GM23338 (cell line): ENCODE measurements around the gene SPINK4. TPM values are rescaled to one million over a fixed set of nuclear protein-coding genes. Genes with fewer than 3 reads are reported as not detected.

Experiments
- ATAC-seq: fragments of 200-7000 bp; cut with Tn5 transposase; 3 replicates; pipeline ENCODE4 v1.9.1; 2020
- DNase-seq: peaks from one replicate; pipeline ENCODE4 v3.0.0-alpha.2; 2015; ENCODE audit warnings: low spot score
- H2AFZ ChIP-seq: fragments of 200-600 bp; sonication (generic); 2 replicates; pipeline ENCODE4 v1.8.0; 2016; ENCODE audit warnings: antibody characterized with exemption, mild to moderate bottlenecking, moderate library complexity
- H3F3A ChIP-seq: fragments of 200-600 bp; sonication (generic); replicated peaks from 2 replicates; pipeline ENCODE4 v1.8.0; 2017; ENCODE audit warnings: antibody characterized with exemption, mixed run types, low read depth
- H3K27ac ChIP-seq: fragments of 200-600 bp; sonication (generic); 2 replicates; pipeline ENCODE4 v1.6.1; 2016; ENCODE audit warnings: low read depth
- H3K27me3 ChIP-seq: fragments of 200-600 bp; sonication (generic); 2 replicates; pipeline ENCODE4 v1.8.0; 2016; ENCODE audit warnings: mild to moderate bottlenecking, mixed run types, moderate library complexity; ENCODE audit not compliant: insufficient read depth
- H3K36me3 ChIP-seq: fragments of 200-600 bp; sonication (generic); 2 replicates; pipeline ENCODE4 v1.8.0; 2016; ENCODE audit warnings: mild to moderate bottlenecking; ENCODE audit not compliant: insufficient read depth
- H3K4me1 ChIP-seq: fragments of 200-600 bp; sonication (generic); 2 replicates; pipeline ENCODE4 v1.8.0; 2016; ENCODE audit warnings: mild to moderate bottlenecking, moderate library complexity; ENCODE audit not compliant: insufficient read depth
- H3K4me2 ChIP-seq: fragments of 200-600 bp; sonication (generic); 2 replicates; pipeline ENCODE4 v1.7.1; 2017; ENCODE audit warnings: mixed run types
- H3K4me3 ChIP-seq: fragments of 200-600 bp; sonication (generic); 2 replicates; pipeline ENCODE4 v1.6.1; 2016; ENCODE audit warnings: mixed run types
- H3K79me2 ChIP-seq: fragments of 200-600 bp; sonication (generic); replicated peaks from 2 replicates; pipeline ENCODE4 v1.8.0; 2017; ENCODE audit warnings: mild to moderate bottlenecking; ENCODE audit not compliant: insufficient read depth
- H3K9me2 ChIP-seq: fragments of 200-600 bp; sonication (generic); 2 replicates; pipeline ENCODE4 v1.8.0; 2017; ENCODE audit not compliant: insufficient read depth
- H4K20me1 ChIP-seq: fragments of 200-600 bp; sonication (generic); replicated peaks from 2 replicates; pipeline ENCODE4 v1.8.0; 2017; ENCODE audit warnings: mild to moderate bottlenecking; ENCODE audit not compliant: insufficient read depth
- H3K27ac Mint-ChIP-seq: 2 replicates; pipeline ENCODE4 v1.8.0; 2020; ENCODE audit warnings: inconsistent platforms, mild to moderate bottlenecking, moderate library complexity, mixed read lengths
- H3K27me3 Mint-ChIP-seq: 3 replicates; pipeline ENCODE4 v1.8.0; 2022; ENCODE audit warnings: low read depth, mild to moderate bottlenecking, moderate library complexity, mixed read lengths, inconsistent platforms; ENCODE audit not compliant: insufficient read depth, poor library complexity
- H3K36me3 Mint-ChIP-seq: 3 replicates; pipeline ENCODE4 v1.8.0; 2021; ENCODE audit warnings: low read depth, mild to moderate bottlenecking, inconsistent platforms, moderate library complexity, mixed read lengths
- H3K4me1 Mint-ChIP-seq: 3 replicates; pipeline ENCODE4 v1.8.0; 2020; ENCODE audit warnings: mild to moderate bottlenecking, inconsistent platforms, mixed read lengths
- H3K4me3 Mint-ChIP-seq: 3 replicates; pipeline ENCODE4 v1.8.0; 2021; ENCODE audit warnings: moderate library complexity, mild to moderate bottlenecking, inconsistent platforms, mixed read lengths
- H3K9me3 Mint-ChIP-seq: 3 replicates; pipeline ENCODE4 v1.8.0; 2020; ENCODE audit warnings: moderate library complexity, mild to moderate bottlenecking, inconsistent platforms, mixed read lengths
- CREB1 ChIP-seq: fragments of 250-450 bp; sonication (Bioruptor Pico); IDR thresholded peaks from 2 replicates; pipeline ENCODE4 v1.5.0; 2020; ENCODE audit warnings: low read depth, mild to moderate bottlenecking, moderate library complexity
- EZH2 ChIP-seq: fragments of 200-600 bp; sonication (generic); IDR thresholded peaks from one replicate; pipeline ENCODE4 v1.8.0; 2017; ENCODE audit warnings: antibody characterized with exemption, mild to moderate bottlenecking, low read depth; ENCODE audit not compliant: unreplicated experiment
- JUNB ChIP-seq: IDR thresholded peaks from one replicate; pipeline ENCODE4 v1.6.1; 2016; ENCODE audit warnings: antibody characterized with exemption; ENCODE audit not compliant: unreplicated experiment
- NANOG ChIP-seq: IDR thresholded peaks from 2 replicates; pipeline ENCODE4 v1.6.1; 2016; ENCODE audit warnings: antibody characterized with exemption, borderline replicate concordance
- STAT1 ChIP-seq: IDR thresholded peaks from one replicate; pipeline ENCODE4 v1.6.1; 2016; ENCODE audit warnings: antibody characterized with exemption; ENCODE audit not compliant: unreplicated experiment
- ZNF114 ChIP-seq: fragments of 250-450 bp; sonication (Bioruptor Pico); IDR thresholded peaks from 2 replicates; pipeline ENCODE4 v1.5.0; 2020; ENCODE audit warnings: mild to moderate bottlenecking, moderate library complexity
- polyA plus RNA-seq: library from polyadenylated mRNA; unstranded; fragments of >200 nt; fragmentation: Nextera tagmentation; extraction: Ambion mirVana; gene quantifications from 2 replicates; pipeline ENCODE4 v1.2.1, GENCODE V29; 2016
- total RNA-seq: library from RNA; depleted of rRNA; stranded (reverse); fragments of >200 nt; shearing (Covaris generic); gene quantifications from 2 replicates; pipeline ENCODE4 v1.2.3, GENCODE V29; 2014
- TF ChIP-seq, protein P1 (sequence below), 2 experiments: fragments of 200-600 bp in 1 of 2; sonication (generic) in 1 of 2; conservative IDR thresholded peaks; 2 replicates each; pipeline versions ENCODE4 v1.5.1 to v1.6.1; 2016 to 2017; ENCODE audit warnings: antibody characterized with exemption in 2 of 2, low read depth in 2 of 2, mild to moderate bottlenecking in 2 of 2, moderate library complexity in 1 of 2
- TF ChIP-seq, protein P2 (sequence below): IDR thresholded peaks from 2 replicates; pipeline ENCODE4 v1.6.1; 2016; ENCODE audit warnings: antibody characterized with exemption

Gene SPINK4
- total and polyA plus RNA-seq, 2 experiments from 2014 or later: not detected

DNA sequence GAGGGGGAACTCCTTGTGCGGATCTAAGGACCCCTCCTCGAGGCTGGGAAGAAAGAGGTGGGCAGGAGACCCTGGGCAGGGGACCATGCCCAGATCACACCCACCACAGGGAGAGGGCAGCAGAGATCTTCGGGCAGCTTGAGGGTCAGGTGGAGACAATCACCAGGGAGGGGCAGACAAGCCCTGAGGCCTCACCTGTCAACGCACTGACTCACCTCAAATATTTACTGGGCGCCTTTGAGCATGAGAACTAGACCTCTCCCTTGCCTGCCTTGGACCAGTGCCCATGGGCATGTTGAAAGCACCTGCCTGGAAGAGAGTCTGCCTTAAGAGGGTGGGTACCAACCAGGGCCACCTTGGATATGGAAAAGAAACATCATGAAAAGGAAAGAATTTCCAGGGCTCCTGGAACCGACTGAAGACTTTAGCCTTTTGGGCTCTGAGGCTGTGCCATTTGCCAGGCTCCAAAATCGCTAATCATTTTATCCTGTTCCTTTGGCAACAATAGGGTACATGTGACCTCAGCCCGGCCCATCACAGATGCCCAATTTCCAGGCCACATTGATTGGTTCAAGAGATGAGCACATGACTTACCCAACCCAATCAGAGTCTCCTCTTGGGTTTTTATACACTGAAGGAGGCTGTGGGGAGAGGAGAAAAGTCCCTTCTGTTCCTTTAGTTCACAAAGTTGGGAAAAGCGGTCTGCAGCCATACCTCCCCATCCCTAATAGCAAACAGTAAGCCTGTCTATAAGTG, 10.4 kb upstream of the SPINK4 start:
- no peak for TF ChIP-seq STAT1
- TF ChIP-seq, protein P1, sequence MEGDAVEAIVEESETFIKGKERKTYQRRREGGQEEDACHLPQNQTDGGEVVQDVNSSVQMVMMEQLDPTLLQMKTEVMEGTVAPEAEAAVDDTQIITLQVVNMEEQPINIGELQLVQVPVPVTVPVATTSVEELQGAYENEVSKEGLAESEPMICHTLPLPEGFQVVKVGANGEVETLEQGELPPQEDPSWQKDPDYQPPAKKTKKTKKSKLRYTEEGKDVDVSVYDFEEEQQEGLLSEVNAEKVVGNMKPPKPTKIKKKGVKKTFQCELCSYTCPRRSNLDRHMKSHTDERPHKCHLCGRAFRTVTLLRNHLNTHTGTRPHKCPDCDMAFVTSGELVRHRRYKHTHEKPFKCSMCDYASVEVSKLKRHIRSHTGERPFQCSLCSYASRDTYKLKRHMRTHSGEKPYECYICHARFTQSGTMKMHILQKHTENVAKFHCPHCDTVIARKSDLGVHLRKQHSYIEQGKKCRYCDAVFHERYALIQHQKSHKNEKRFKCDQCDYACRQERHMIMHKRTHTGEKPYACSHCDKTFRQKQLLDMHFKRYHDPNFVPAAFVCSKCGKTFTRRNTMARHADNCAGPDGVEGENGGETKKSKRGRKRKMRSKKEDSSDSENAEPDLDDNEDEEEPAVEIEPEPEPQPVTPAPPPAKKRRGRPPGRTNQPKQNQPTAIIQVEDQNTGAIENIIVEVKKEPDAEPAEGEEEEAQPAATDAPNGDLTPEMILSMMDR (conservative IDR thresholded peaks at IDR 0.05; ENCODE audit: low read depth in 2 of 2): peak; percentile 35 to 69; a peak in 3 of 4 replicates
- Histone ChIP-seq H3K79me2 (no peaks in the 10 kb centered on the region), H3K9me2 (no peaks in the 10 kb centered on the region), H3K4me3 (no peak overlapping the region), H3K4me2 (no peak overlapping the region), H3K4me1 (no peaks in the 10 kb centered on the region), H3K27ac (no peak overlapping the region), H3F3A (no peaks in the 10 kb centered on the region), H3K27me3 (no peaks in the 10 kb centered on the region), H2AFZ (no peak overlapping the region), H4K20me1 (no peaks in the 10 kb centered on the region), H3K36me3 (no peaks in the 10 kb centered on the region)
- H3K9me3 Mint-ChIP-seq: no peaks in the 10 kb centered on the region; the same call in 2 of the 3 replicates
- H3K4me1 Mint-ChIP-seq: peaks cover 6% of the 10 kb centered on the region; the same call in 1 of the 3 replicates
- no peaks in the 10 kb centered on the region for H3K36me3 Mint-ChIP-seq
- peaks cover 7% of the 10 kb centered on the region for H3K27me3 Mint-ChIP-seq
- DNase-seq (peak; percentile 33), ATAC-seq (peak; percentile 67)
- no peak overlapping the region for H3K27ac Mint-ChIP-seq
- H3K4me3 Mint-ChIP-seq: no peak overlapping the region

DNA sequence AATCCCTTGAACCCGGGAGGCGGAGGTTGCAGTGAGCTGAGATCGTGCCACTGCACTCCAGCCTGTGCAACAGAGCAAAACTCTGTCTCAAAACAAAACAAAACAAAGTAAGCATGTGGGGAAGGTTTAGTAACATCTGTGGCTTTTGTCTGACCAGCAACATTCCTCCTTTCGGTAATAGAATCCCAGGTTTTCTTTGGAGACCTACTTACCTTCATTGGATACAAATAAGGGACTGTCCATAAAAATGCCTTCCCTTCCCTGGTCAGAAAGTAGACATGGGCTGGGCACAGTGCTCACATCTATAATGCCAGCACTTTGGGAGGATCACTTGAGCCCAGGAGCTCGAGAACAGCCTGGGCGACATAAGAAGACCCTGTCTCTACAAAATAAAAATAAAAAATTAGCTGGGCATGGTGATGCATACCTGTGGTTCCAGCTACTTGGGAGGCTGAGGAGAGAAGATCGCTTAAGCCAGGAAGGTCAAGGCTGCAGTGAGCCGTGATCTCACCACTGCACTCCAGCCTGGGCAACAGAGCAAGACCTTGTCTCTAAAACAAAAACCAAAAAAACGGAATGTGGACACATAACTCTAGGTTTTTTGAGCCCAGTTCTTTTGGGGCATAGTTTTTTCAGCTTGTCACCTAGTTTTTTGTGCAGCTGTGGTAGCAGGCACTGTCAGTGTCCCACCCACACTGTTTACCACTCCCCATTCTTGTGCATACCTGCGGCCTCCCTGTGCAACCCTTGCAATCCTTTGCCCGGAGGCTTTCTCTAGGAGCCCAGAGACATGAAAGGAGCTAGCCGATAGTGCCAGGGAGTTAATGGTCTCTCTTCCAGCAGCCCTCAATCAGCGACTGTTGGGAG, 9.0 kb upstream of the SPINK4 start:
- no peak for DNase-seq
- Histone ChIP-seq H3K4me3 (no peak overlapping the region), H2AFZ (no peak overlapping the region), H3K27ac (no peak overlapping the region), H3F3A (no peaks in the 10 kb centered on the region), H3K36me3 (no peaks in the 10 kb centered on the region), H3K4me1 (no peaks in the 10 kb centered on the region), H4K20me1 (no peaks in the 10 kb centered on the region), H3K27me3 (no peaks in the 10 kb centered on the region), H3K4me2 (no peak overlapping the region), H3K79me2 (no peaks in the 10 kb centered on the region), H3K9me2 (no peaks in the 10 kb centered on the region)
- no peaks in the 10 kb centered on the region for H3K36me3 Mint-ChIP-seq
- TF ChIP-seq NANOG (no peak), ZNF114 (CRISPR knock-in tag) (no peak), CREB1 (CRISPR knock-in tag) (no peak), JUNB (no peak), EZH2 (no peak)
- TF ChIP-seq, protein P2, sequence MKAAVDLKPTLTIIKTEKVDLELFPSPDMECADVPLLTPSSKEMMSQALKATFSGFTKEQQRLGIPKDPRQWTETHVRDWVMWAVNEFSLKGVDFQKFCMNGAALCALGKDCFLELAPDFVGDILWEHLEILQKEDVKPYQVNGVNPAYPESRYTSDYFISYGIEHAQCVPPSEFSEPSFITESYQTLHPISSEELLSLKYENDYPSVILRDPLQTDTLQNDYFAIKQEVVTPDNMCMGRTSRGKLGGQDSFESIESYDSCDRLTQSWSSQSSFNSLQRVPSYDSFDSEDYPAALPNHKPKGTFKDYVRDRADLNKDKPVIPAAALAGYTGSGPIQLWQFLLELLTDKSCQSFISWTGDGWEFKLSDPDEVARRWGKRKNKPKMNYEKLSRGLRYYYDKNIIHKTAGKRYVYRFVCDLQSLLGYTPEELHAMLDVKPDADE: no peak
- H3K27ac Mint-ChIP-seq: no peak overlapping the region
- H3K4me3 Mint-ChIP-seq: no peak overlapping the region
- no peak for ATAC-seq
- H3K9me3 Mint-ChIP-seq: no peaks in the 10 kb centered on the region; the same call in 2 of the 3 replicates
- peaks cover 7% of the 10 kb centered on the region for H3K27me3 Mint-ChIP-seq
- peaks cover 6% of the 10 kb centered on the region; the same call in 1 of the 3 replicates for H3K4me1 Mint-ChIP-seq
